ENCODE results near the gene AXL. TPM values are rescaled to one million over a fixed set of nuclear protein-coding genes. Genes with fewer than 3 reads are reported as not detected.

AXL gene
- total RNA-seq, 2 donors from 2014 or later: 26.1 to 168 TPM

- no peaks in the 10 kb centered on the region for H3K27me3 ChIP-seq (replicated peaks; ENCODE audit: insufficient read depth)
- intact Hi-C loops (cut with DNase I): loop anchor here (2.0 to 5.0 kb wide), 3 partner anchors 45 to 105 kb away; partner anchors contain the start of genes AXL and HNRNPUL1
- H3K9me3 ChIP-seq: no peaks in the 10 kb centered on the region
- H3K27ac ChIP-seq: peak overlapping the region; percentile 95 to 96
- WGBS: 6% methylated on average over 26 of the region's 26 CpGs
- DNase-seq (ENCODE audit: low spot score): no peak
- H3K4me1 ChIP-seq (replicated peaks): peaks cover 14% of the 10 kb centered on the region
- peaks cover 10 to 26% of the 10 kb centered on the region in 2 donors for H3K36me3 ChIP-seq
- TF ChIP-seq CTCF (IDR thresholded peaks at IDR 0.05) (no peak), POLR2A (IDR thresholded peaks at IDR 0.05) (no peak), POLR2AphosphoS5 (IDR thresholded peaks at IDR 0.05) (no peak)
- H3K4me3 ChIP-seq: peak overlapping the region; percentile 59 to 78
These were observed 90.4 kb downstream of the AXL start for GRCh38 chr19:41309180-41310032.

GRCh38 chr19:41310033-41310831 lies 91.2 kb downstream of the AXL start, which contains the start of gene CCDC97:
CCDC97 (plus strand) TSS chr19:41310172; CDS start chr19:41310311, 139 bp downstream.
- Histone ChIP-seq H3K27ac (peak within 1 kb of the TSS; percentile 95 to 96), H3K27me3 (replicated peaks; ENCODE audit: insufficient read depth) (no peaks in the 10 kb centered on the region), H3K36me3 (peaks cover 8 to 20% of the 10 kb centered on the region in 2 donors), H3K4me1 (replicated peaks) (peaks cover 14% of the 10 kb centered on the region), H3K4me3 (peak within 1 kb of the TSS; percentile 59 to 78), H3K9me3 (no peaks in the 10 kb centered on the region)
- peak; percentile 82 for DNase-seq (ENCODE audit: low spot score)
- under 1% methylated on average over 31 of the region's 47 CpGs for WGBS
- intact Hi-C loops (cut with DNase I): no loop called here
- TF ChIP-seq POLR2AphosphoS5 (IDR thresholded peaks at IDR 0.05) (peak; percentile 90), POLR2A (IDR thresholded peaks at IDR 0.05) (peak; percentile 73), CTCF (IDR thresholded peaks at IDR 0.05) (peak in 2 of 4 experiments; percentile 12 to 16)

GRCh38 chr19:41311072-41311471 lies 92.0 kb downstream of the AXL start:
- Histone ChIP-seq H3K27me3 (replicated peaks; ENCODE audit: insufficient read depth) (no peaks in the 10 kb centered on the region), H3K4me3 (peak overlapping the region; percentile 59 to 78), H3K4me1 (replicated peaks) (peaks cover 14% of the 10 kb centered on the region), H3K36me3 (peaks cover 5 to 12% of the 10 kb centered on the region in 2 donors), H3K9me3 (no peaks in the 10 kb centered on the region), H3K27ac (peak overlapping the region; percentile 95 to 96)
- TF ChIP-seq POLR2AphosphoS5 (IDR thresholded peaks at IDR 0.05): no peak
- no peak for TF ChIP-seq POLR2A (IDR thresholded peaks at IDR 0.05)
- TF ChIP-seq CTCF (IDR thresholded peaks at IDR 0.05): no peak
- WGBS: 41% methylated on average over 5 of the region's 5 CpGs
- DNase-seq (ENCODE audit: low spot score): no peak
- intact Hi-C loops (cut with DNase I): no loop called here

Small RNA genes within 50 kb of the gene (small RNA-seq; reads per million reads assigned to genes)
- gene RN7SL34P: 0 reads per million in 2 donors

Other genes starting within 250 kb of the AXL start
- not detected for gene CYP2B6, start 227.9 kb upstream of the AXL start, total RNA-seq
- gene CYP2A13, start 130.8 kb upstream of the AXL start, total RNA-seq: not detected
- 1 to 10 TPM in 1 of 2 donors, not detected in 1; 7.3 TPM for gene CYP2F1, start 104.8 kb upstream of the AXL start, total RNA-seq
- gene CYP2S1, start 26.0 kb upstream of the AXL start, total RNA-seq: 1 to 10 TPM; 1.1 to 4.2 TPM
- 100 to 1,000 TPM; 133 to 183 TPM for gene HNRNPUL1, start 45.1 kb downstream of the AXL start, total RNA-seq
- 10 to 100 TPM; 21.0 to 34.4 TPM for gene CCDC97, start 90.9 kb downstream of the AXL start, total RNA-seq
- gene TGFB1, start 134.7 kb downstream of the AXL start, total RNA-seq: 10 to 100 TPM in 1 of 2 donors, 1 to 10 TPM in 1; 9.7 to 32.4 TPM
- gene B9D2, start 144.9 kb downstream of the AXL start, total RNA-seq: 10 to 100 TPM; 10.7 to 17.1 TPM
- 10 to 100 TPM; 15.7 to 19.7 TPM for gene TMEM91, start 157.3 kb downstream of the AXL start, total RNA-seq
- 10 to 100 TPM; 29.6 to 34.0 TPM for gene EXOSC5, start 178.1 kb downstream of the AXL start, total RNA-seq
- 10 to 100 TPM; 69.0 to 72.5 TPM for gene BCKDHA, start 178.6 kb downstream of the AXL start, total RNA-seq
- gene B3GNT8, start 208.2 kb downstream of the AXL start, total RNA-seq: 10 to 100 TPM in 1 of 2 donors, 1 to 10 TPM in 1; 9.4 to 11.6 TPM
- gene DMAC2, start 220.7 kb downstream of the AXL start, total RNA-seq: 10 to 100 TPM; 42.4 to 42.9 TPM
- not detected for gene ERICH4, start 223.9 kb downstream of the AXL start, total RNA-seq

Measured in prostate gland (tissue), 2 donors.